GM21528 (cell line): ENCODE results near the gene ACOD1.
"Not testable (repeated sequence)": the region's sequence is repeated elsewhere in the genome, so short reads cannot be mapped to it uniquely, and the experiment has no call there.

Source experiments
- ATAC-seq: cut with Tn5 transposase; IDR thresholded peaks from one replicate; pipeline ENCODE4 v1.9.1; 2021; ENCODE audit warnings: mild to moderate bottlenecking, moderate library complexity; ENCODE audit not compliant: unreplicated experiment, low FRiP score

Gene ACOD1

GRCh38 chr13:76948149-76948548, at the start of gene ACOD1:
TSS of gene ACOD1 (plus strand) at chr13:76948511. CDS start at chr13:76948559, 48 bp downstream.
- ATAC-seq = no peak

- not testable (repeated sequence) for ATAC-seq
These were observed 49.2 kb upstream of the ACOD1 start for GRCh38 chr13:76899066-76899465.

GRCh38 chr13:76903544-76904162, 44.7 kb upstream of the ACOD1 start:
- ATAC-seq = peak; percentile 98

DNA sequence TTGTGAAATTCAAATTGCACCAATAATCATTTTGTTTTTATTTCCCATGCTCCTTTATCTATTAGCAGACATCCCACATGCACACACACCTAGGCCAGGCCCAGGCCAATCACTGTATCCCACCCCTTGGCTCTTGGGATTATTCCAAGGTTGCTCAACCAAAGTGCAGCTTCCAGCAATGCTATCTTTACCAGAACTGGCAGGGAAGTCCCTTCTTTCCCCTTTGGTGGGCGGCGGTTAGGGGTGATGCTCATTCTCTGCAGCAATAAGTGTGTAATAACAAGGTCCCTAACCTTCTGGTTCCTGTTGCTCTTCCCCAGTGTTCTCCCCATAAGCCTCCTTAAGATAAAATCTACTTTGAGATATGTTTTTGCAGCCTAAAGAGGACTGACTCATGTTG, 43.8 kb upstream of the ACOD1 start:
- ATAC-seq = no peak

GRCh38 chr13:76912476-76912875, 35.8 kb upstream of the ACOD1 start:
- no peak for ATAC-seq

GRCh38 chr13:76913898-76914297, 34.4 kb upstream of the ACOD1 start:
- no peak for ATAC-seq

DNA sequence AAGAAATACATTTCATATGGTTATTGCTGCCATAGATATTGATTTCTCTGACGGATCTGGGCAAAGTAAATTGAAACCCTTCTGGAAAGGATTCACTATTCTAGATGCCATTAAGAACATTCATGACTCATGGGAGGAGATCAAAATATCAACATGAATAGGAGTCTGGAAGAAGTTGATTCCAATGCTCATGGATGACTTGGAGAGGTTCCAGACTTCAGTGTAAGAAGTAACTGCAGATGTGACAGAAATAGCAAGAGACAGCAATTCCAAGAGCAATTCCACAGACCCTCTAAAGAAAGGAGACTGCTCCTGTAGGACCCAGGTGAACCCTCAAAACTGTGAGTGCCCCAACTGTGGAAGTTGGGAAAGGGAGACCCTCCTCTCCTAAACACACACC, 31.2 kb upstream of the ACOD1 start:
- ATAC-seq = no peak

DNA sequence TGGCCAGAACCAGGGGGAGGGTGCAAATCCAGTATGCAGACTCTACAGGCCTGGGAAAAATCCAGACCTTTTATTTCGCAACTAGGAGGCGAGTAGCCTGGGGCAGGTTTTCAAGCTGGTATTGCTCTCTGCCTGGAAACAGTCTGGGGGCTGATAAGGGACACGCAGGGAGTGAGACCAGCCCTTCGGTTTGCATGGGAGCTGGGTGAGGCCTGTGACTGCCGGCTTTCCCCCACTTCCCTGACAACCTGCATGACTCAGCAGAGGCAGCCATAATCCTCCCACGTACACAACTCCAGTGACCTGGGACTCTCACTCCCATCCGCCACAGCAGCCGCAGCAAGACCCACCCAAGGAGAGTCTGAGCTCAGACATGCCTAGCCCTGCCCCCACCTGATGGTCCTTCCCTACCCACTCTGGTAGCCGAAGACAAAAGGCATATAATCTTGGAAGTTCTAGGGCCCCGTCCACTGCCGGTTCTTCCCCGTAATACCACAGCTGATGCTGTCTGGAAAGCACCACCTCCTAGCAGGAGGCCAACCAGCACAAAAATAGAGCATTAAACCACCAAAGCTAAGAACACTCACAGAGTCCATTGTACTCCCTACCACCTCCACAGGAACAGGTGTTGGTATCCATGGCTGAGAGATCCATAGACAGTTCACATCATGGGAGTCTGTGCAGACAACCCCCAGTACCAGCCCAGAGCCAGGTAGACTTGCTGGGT, 30.4 kb upstream of the ACOD1 start:
- ATAC-seq = not testable (repeated sequence)

GRCh38 chr13:76921516-76921915, 26.8 kb upstream of the ACOD1 start:
- no peak for ATAC-seq

DNA sequence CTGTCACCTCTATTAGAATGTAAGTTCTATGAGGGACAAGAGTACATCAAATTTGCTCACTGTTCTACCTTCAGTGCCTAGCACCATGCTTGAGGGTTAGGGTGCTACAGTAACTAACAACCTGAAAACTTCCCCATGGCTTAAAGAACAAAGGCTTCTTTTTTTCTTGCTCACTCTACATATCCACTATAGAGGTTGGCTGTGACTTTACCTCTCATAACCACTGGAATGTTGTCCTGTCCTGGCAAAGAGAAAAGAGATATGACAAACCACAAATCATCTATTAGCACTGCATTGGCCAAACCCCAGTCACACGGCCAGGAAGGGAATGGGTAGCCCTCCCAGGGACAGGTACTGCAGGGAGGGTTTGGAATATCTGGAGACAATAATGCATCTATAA, 23.2 kb upstream of the ACOD1 start:
- ATAC-seq = no peak

GRCh38 chr13:76927955-76928354, 20.4 kb upstream of the ACOD1 start:
- no peak for ATAC-seq

DNA sequence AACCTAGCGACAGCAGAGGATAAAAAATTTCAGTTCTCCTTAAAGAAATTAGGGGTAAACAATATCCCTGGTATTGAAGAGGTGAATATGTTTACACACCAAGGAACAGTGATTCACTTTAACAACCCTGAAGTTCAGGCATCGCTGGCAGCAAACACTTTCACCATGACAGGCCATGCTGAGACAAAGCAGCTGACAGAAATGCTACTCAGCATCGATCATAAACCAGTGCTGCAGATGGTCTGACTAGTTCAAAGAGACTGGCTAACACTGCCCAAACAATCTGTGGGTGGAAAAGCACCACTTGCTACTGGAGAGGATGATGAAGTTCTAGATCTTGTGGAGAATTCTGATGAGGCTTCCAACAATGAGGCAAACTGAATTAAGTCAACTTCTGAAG, 19.9 kb upstream of the ACOD1 start:
- no peak for ATAC-seq

GRCh38 chr13:76929320-76929719, 19.0 kb upstream of the ACOD1 start:
- ATAC-seq = no peak

DNA sequence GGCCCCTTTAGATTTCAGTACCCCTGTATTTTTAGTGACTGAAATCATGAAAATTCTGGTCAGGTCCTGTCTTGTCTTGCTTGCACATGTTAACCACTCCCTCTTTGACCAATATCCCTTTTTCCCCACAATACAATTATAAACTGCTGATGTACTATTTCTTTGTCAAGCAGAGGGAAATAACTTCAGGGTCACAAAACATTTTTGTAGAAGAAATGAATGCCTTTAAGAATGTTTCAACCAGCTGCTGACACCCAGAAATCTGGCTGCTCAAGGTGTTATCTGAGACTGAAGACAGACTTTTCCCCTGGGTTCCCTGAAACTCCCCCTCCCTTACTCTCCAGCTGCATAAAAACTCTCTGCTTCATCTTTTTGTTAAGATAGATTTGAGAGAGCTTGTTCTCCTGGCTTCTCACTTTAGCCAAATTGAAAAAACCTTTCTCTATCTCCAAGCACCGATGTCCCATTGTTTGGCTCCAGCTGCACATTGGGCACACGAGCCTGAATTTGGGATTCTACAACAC, 18.4 kb upstream of the ACOD1 start:
- no peak for ATAC-seq

- no peak for ATAC-seq
These were observed 16.2 kb upstream of the ACOD1 start for GRCh38 chr13:76932076-76932475.

GRCh38 chr13:76934671-76935070, 13.6 kb upstream of the ACOD1 start:
- no peak for ATAC-seq

DNA sequence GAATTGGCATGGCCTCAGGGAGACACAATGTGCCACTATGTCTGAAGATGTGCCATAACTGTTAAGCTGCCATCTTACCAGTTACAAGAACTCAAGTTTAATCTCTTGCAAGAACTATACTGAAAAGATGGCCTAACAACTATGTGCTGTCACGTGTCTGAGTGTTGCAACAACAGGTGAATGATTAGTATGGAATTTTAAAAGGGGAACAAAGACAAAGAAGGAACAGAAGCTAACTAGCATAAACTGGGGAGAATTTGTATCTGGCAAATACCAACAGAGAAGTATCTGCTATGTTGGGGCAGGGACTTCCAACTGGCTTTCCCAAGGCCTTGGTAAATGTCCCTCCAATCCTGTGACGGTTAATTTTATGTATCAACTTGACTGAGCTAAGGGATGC, 11.5 kb upstream of the ACOD1 start:
- ATAC-seq = no peak

DNA sequence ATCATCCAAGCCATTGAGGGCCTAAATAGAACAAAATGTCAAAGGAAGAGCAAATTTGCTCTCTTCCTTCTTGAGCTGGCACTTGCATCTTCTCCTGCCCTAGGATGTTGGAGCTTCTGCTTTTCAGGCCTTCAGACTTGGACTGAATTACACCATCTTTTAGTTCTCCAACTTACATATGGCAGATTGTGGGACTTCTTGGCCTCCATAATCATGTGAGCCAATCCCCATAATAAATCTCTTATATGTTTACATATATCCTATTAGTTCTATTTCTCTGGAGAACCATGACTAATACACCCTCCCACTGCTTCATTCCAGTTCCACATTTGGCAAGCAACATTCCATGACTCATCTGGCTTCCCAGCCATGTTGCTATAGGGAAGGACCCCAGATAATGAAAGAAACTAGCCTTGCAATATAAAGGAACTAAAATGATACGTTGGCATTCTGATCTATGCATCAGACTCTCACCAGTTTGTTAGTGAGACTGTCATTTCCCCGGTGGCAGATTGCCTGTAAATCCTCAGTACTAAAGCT, 11.0 kb upstream of the ACOD1 start:
- no peak for ATAC-seq

- ATAC-seq = no peak
These were observed 9.1 kb upstream of the ACOD1 start for GRCh38 chr13:76939215-76939614.

DNA sequence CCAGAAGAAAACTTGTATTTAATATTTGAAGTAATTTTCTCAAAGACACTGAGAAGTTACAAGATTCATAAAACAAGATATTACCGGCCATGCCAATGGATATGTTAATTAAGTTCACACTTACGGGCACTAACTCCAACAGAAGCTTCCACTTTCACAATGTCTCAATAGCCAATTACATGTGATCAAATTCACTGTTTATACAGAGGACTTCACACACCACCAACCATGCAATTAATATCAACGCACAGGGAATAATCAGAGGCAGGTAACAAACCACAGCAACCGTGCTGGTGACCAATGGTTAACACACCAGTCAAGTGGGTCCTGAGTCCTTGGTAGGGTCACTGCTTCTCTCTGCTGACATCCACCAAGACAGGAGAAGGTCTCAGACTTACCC, 5.9 kb upstream of the ACOD1 start:
- no peak for ATAC-seq

GRCh38 chr13:76943646-76944045, 4.7 kb upstream of the ACOD1 start:
- ATAC-seq = no peak

GRCh38 chr13:76944456-76944855, 3.9 kb upstream of the ACOD1 start:
- no peak for ATAC-seq
